Pericardium fibroblast (primary cell): ENCODE measurements around the gene ZNF575. TPM values are rescaled to one million over a fixed set of nuclear protein-coding genes. Genes with fewer than 3 reads are reported as not detected.

Experiments
- total RNA-seq: library from RNA; depleted of rRNA; stranded (reverse); fragments of >200 nt; gene quantifications from 2 replicates; pipeline ENCODE4 v1.2.3, GENCODE V29; 2015

ZNF575 gene, protein sequence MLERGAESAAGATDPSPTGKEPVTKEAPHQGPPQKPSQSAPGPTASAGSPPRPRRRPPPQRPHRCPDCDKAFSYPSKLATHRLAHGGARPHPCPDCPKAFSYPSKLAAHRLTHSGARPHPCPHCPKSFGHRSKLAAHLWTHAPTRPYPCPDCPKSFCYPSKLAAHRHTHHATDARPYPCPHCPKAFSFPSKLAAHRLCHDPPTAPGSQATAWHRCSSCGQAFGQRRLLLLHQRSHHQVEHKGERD
- total RNA-seq: 0.43 and 0.58 TPM in 2 replicates

DNA sequence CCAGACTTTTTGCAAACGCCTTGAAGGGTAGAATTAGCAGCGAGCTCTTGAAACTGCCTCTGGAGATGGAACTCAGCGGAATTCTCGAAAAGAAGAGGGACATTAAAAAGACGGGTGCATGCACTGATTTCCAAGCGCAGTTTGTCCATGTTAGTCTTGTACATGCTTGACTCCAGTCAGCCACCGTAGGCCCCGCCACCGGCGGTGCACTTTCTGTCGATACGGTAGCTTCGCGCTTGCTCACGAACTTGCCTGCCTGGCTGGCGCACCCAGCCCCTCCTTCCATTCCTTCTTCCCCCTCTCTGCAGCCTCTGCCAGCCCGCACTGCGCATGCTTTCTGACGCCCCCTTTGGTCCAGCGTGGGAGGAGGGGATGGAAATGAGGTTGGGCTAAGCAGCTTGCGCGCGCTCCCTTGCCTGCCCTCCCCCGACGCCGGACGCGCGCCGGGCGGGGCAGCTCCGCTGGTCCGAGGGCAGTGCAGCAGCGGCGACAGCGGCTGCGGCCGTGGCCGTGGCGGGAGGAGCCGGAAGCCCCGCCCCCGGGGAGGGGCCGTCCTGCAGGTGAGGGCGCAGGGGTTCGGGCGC, at the start of gene ZNF575:
Gene ZNF575, plus strand, starts transcription at position 227 of the 584 bp plus-strand sequence. CDS start 1,235 bp downstream, outside the sequence.

DNA sequence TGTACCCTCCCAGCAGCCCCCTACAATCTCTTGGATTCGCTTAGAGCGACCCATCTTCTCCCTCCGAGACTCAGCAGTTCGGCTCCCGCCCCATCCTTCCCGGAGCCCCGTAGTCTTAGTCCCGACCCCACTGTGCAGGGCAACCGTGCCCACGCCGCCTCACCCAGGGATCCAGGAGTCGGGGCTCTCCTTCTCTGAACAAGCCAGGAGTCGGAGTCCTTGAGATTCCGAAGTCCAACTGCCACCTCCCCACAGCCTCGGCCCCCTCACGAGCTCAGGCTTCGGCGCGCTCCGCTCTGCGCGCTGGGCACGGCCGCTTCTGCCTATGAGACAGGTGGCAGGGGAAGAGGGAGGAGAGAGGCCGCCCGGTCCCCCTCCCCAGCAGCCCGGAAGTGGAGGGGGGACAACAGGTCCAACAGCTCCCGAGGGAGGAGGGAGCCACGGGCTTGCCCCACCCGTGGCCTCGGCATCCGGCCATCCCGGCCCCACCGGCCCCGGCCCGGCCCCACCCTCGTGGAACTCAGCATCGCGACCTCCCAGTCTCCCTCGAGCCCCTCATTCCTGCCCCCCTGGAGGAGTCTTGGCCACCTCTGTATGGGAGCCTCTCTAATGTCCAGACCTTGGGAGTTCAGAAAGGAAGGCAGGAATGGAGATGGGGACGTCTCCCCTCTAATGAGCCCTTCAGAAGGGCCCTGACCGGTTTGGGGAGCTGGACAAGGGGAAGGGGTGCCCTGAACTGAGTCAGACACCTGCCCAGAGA, 28.4 kb upstream of the ZNF575 start, which contains the start of gene PHLDB3:
Gene PHLDB3, minus strand, starts transcription at position 321 of the 760 bp plus-strand sequence. CDS start 628 bp downstream, outside the sequence.

DNA sequence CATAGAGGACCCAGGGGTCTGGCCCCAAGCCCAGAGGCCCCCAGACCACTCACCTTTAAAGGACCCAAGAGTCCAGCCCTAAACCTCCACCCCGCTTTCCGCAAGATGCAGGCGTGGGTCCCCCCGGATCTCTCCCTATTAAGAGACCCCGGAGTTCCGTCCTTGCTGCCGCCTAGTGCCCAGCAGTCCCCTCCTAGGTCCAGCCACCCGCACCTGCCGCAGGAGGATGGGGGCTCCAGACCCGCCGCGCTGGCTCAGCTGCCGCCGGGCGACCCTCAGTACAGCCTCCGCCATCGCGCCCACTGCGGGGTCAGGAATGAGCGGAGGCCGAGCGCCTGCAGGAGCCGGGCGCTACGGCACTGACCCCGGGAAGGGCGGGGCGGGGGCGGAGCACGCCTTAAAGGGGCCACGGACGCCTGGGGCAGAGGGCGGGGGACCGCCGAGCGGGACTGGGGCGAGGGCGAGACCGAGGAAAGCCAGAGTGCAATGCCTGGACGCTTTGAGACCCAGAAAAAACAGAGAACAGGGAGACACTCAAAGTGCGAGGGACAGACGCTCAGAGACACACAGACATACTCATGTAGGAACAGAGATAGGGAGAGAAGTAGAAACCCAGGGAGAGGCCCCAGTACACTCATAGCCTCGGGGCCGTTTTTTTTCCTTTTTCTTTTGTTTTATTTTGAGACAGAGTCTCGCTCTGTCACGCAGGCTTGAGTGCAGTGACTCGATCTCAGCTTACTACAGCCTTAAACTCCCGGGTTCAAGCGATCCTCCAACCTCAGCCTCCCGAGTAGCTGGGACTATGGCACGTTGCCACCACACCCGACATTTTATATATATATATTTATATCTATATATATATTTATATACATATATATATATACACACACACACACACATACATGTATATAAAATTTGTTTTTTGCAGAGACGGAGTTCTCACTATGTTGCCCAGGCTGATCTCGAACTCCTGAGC, 5.8 kb upstream of the ZNF575 start, which contains the start of gene ETHE1:
Gene ETHE1, minus strand, starts transcription at position 318 of the 976 bp plus-strand sequence. Its CDS starts 24 bp downstream, at position 294.

DNA sequence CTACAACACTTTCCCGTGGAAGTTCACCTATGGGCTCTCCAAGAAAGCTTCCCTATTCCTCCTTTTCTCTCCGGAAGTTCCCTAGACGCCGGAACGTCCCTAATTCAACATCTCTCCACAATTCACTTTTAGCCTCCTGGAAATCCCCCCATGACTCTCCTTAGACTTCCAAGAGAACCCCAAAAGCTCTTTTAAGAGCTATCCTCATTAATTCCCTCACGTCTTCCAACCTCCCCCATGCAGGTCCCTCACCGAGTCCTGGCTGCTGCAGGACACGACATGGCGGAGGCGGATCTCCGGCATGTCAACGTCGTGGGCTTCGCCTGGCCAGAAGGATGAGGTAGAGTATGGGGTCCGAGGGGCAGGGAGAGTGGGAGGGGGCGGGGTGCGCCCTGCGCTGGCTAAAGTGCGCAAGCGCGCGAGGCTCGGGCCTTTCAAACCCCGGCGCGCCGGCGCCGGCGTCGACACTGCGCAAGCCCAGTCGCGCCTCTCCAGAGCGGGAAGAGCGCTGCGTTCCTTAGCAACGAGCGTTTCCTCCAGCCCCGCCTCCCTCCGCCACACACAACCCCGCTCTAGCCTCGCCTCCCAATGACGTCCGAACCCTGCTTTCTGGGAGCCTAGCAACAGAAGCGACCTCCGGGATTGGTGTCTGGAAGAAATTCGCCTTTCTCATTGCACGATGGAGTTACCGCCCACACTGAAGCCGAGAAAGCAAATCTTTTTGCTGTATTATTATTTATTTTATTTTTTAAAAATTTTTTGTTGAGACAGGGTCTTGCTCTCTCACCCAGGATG, 42.4 kb downstream of the ZNF575 start, which contains the start of the genes PINLYP and XRCC1:
Gene PINLYP, plus strand, starts transcription at position 646 of the 795 bp plus-strand sequence. CDS start 1,391 bp downstream, outside the sequence.
Gene XRCC1, minus strand, starts transcription at position 372 of the 795 bp plus-strand sequence. Its CDS starts 69 bp downstream, at position 303.

Other genes with a start within 250 kb of the ZNF575 start
- gene CD177, start 179.5 kb upstream of the ZNF575 start, total RNA-seq: not detected in 2 replicates
- not detected in 2 replicates for gene TEX101, start 118.3 kb upstream of the ZNF575 start, total RNA-seq
- 1.3 TPM in 1 of 2 replicates, not detected in the other for gene LYPD3, start 67.6 kb upstream of the ZNF575 start, total RNA-seq
- 8.1 and 12.9 TPM in 2 replicates for gene PHLDB3, start 28.4 kb upstream of the ZNF575 start, total RNA-seq
- 60.9 and 78.2 TPM in 2 replicates for gene ETHE1, start 6.0 kb upstream of the ZNF575 start, total RNA-seq
- gene XRCC1, start 42.3 kb downstream of the ZNF575 start, total RNA-seq: 17.9 and 20.3 TPM in 2 replicates
- gene PINLYP, start 42.6 kb downstream of the ZNF575 start, total RNA-seq: 0.58 and 1.8 TPM in 2 replicates
- gene IRGQ, start 62.9 kb downstream of the ZNF575 start, total RNA-seq: 8.7 and 21.2 TPM in 2 replicates
- 7.9 and 8.8 TPM in 2 replicates for gene ZNF576, start 63.4 kb downstream of the ZNF575 start, total RNA-seq
- 0.17 TPM in 1 of 2 replicates, not detected in the other for gene SRRM5, start 78.9 kb downstream of the ZNF575 start, total RNA-seq
- gene ZNF428, start 86.4 kb downstream of the ZNF575 start, total RNA-seq: 43.9 and 60.2 TPM in 2 replicates
- 0.70 and 2.6 TPM in 2 replicates for gene CADM4, start 106.7 kb downstream of the ZNF575 start, total RNA-seq
- 42.1 and 58.0 TPM in 2 replicates for gene PLAUR, start 137.0 kb downstream of the ZNF575 start, total RNA-seq
- not detected in 2 replicates for gene IRGC, start 182.9 kb downstream of the ZNF575 start, total RNA-seq
- gene SMG9, start 221.8 kb downstream of the ZNF575 start, total RNA-seq: 9.4 and 12.8 TPM in 2 replicates
- not detected in 2 replicates for gene KCNN4, start 247.8 kb downstream of the ZNF575 start, total RNA-seq